HepG2 (cell line): ENCODE measurements around the gene GLCE. TPM values are rescaled to one million over a fixed set of nuclear protein-coding genes. Genes with fewer than 3 reads are reported as not detected.

Source experiments
- ATAC-seq: fragments of 200-7000 bp; cut with Tn5 transposase; 3 replicates; pipeline ENCODE4 v1.9.1; 2020; ENCODE audit warnings: mild to moderate bottlenecking, moderate library complexity
- BruUV-seq: library from RNA; stranded (reverse); fragments of 400-500 nt; replicated peaks from 2 replicates; lab custom pipeline; 2021; lab: Mats Ljungman, UMichigan
- CTCF ChIA-PET: fragments of 300-600 bp; formaldehyde crosslinking; extraction: SDS; loops from one replicate; lab custom pipeline; 2021; ENCODE audit warnings: low total read pairs, inconsistent platforms, low intra/inter-chr PET ratio; lab: Yijun Ruan, JAX
- POLR2A ChIA-PET: fragments of 350-600 bp; sonication (Branson Sonifier 250); formaldehyde crosslinking; loops from one replicate; lab custom pipeline; 2020; ENCODE audit warnings: antibody characterized with exemption, inconsistent platforms; lab: Yijun Ruan, JAX
- DNase-seq: peaks from one replicate; pipeline ENCODE4 v3.0.0-alpha.2; 2015; ENCODE audit warnings: low spot score
- FAIRE-seq: peaks from 3 replicates; lab custom pipeline; 2011; peaks lifted over from hg19 to GRCh38; lab: Jason Lieb, UNC
- H2AFZ ChIP-seq: one replicate; pipeline ENCODE4 v1.6.1; 2011; ENCODE audit warnings: low read length, inconsistent platforms
- H3K27ac ChIP-seq: fragments of 300-600 bp; 3 replicates; pipeline ENCODE4 v1.8.0; 2011; ENCODE audit warnings: mixed run types, mild to moderate bottlenecking, mixed read lengths, low read length, inconsistent platforms; ENCODE audit not compliant: insufficient read depth; ENCODE audit errors: extremely low read length
- H3K27me3 ChIP-seq, 2 experiments: fragments of 200-600 bp in 1 of 2; 2 replicates in 1 of 2; 3 replicates in 1 of 2; pipeline versions ENCODE4 v1.6.0 to v1.8.0; 2011; ENCODE audit warnings: low read length in 2 of 2, mild to moderate bottlenecking in 2 of 2, moderate library complexity in 2 of 2, inconsistent platforms in 1 of 2; ENCODE audit not compliant: insufficient read depth in 2 of 2, control insufficient read depth in 1 of 2
- H3K36me3 ChIP-seq, 2 experiments: fragments of 200-600 bp in 1 of 2; replicated peaks in 1 of 2; 2 replicates in 1 of 2; 3 replicates in 1 of 2; pipeline versions ENCODE4 v1.5.1 to v1.8.0; 2011; ENCODE audit warnings: low read length in 2 of 2, inconsistent platforms in 1 of 2; ENCODE audit not compliant: insufficient read depth in 2 of 2, control insufficient read depth in 1 of 2
- H3K4me1 ChIP-seq: 2 replicates; pipeline ENCODE4 v1.5.1; 2012; ENCODE audit warnings: low read length, inconsistent platforms; ENCODE audit not compliant: insufficient read depth
- H3K4me2 ChIP-seq: 2 replicates; pipeline ENCODE4 v1.6.0; 2011; ENCODE audit warnings: low read depth, low read length, inconsistent platforms
- H3K4me3 ChIP-seq, 3 experiments: fragments of 200-600 bp in 1 of 3; sonication (generic), shearing (Covaris generic) in 1 of 3; replicated peaks in 1 of 3; 2 replicates each; pipeline ENCODE4 v1.5.1; 2011 to 2016; ENCODE audit warnings: low read length in 3 of 3, inconsistent platforms in 2 of 3, low read depth in 2 of 3, mild to moderate bottlenecking in 2 of 3, control low read depth in 1 of 3, mixed read lengths in 1 of 3; ENCODE audit not compliant: insufficient read depth in 1 of 3
- H3K79me2 ChIP-seq: one replicate; pipeline ENCODE4 v1.6.1; 2011; ENCODE audit warnings: low read length, inconsistent platforms; ENCODE audit not compliant: insufficient read depth
- H3K9ac ChIP-seq: 2 replicates; pipeline ENCODE4 v1.6.0; 2011; ENCODE audit warnings: mild to moderate bottlenecking, low read depth, low read length, inconsistent platforms; ENCODE audit not compliant: insufficient read depth
- H3K9me3 ChIP-seq: 2 replicates; pipeline ENCODE4 v1.5.1; 2012; ENCODE audit warnings: mild to moderate bottlenecking, low read length
- H4K20me1 ChIP-seq: 2 replicates; pipeline ENCODE4 v1.6.0; 2011; ENCODE audit warnings: inconsistent platforms, mild to moderate bottlenecking, low read length, moderate library complexity; ENCODE audit not compliant: insufficient read depth
- CSRNP2 ChIP-seq: sonication (generic); formaldehyde crosslinking; conservative IDR thresholded peaks from 2 replicates; pipeline ENCODE4 v1.8.0; 2022; ENCODE audit warnings: low read depth, missing genetic modification reagents
- ERF ChIP-seq: IDR thresholded peaks from 2 replicates; pipeline ENCODE4 v1.6.1; 2018; ENCODE audit warnings: missing biosample characterization, missing genetic modification reagents
- EZH2 ChIP-seq: conservative IDR thresholded peaks from 2 replicates; pipeline ENCODE4 v1.6.1; 2012; ENCODE audit warnings: mild to moderate bottlenecking, low read depth, low read length, moderate library complexity
- IRX3 ChIP-seq: sonication (generic); formaldehyde crosslinking; IDR thresholded peaks from 2 replicates; pipeline ENCODE4 v1.8.1; 2023; ENCODE audit warnings: mild to moderate bottlenecking, low read depth, missing genetic modification reagents, borderline replicate concordance
- NFE2L1 ChIP-seq: sonication (generic); formaldehyde crosslinking; IDR thresholded peaks from 2 replicates; pipeline ENCODE4 v1.4.0; 2020; ENCODE audit warnings: missing genetic modification reagents, mild to moderate bottlenecking, borderline replicate concordance
- PHF20 ChIP-seq: sonication (generic); formaldehyde crosslinking; IDR thresholded peaks from 2 replicates; pipeline ENCODE4 v1.5.0; 2020; ENCODE audit warnings: mild to moderate bottlenecking, missing genetic modification reagents
- PREB ChIP-seq: sonication (generic); formaldehyde crosslinking; IDR thresholded peaks from 2 replicates; pipeline ENCODE4 v1.4.0; 2020; ENCODE audit warnings: missing genetic modification reagents
- SMC3 ChIP-seq: IDR thresholded peaks from 2 replicates; pipeline ENCODE4 v1.6.1; 2011; ENCODE audit warnings: low read length, improper control_type of control experiment
- ZFP36L2 ChIP-seq: sonication (generic); formaldehyde crosslinking; IDR thresholded peaks from 2 replicates; pipeline ENCODE4 v1.4.0; 2020; ENCODE audit warnings: missing genetic modification reagents
- ZNF569 ChIP-seq: sonication (generic); formaldehyde crosslinking; IDR thresholded peaks from 2 replicates; pipeline ENCODE4 v1.5.0; 2020; ENCODE audit warnings: mild to moderate bottlenecking, missing genetic modification reagents, moderate library complexity, borderline replicate concordance
- ZNF614 ChIP-seq: IDR thresholded peaks from 2 replicates; pipeline ENCODE4 v1.6.1; 2018; ENCODE audit warnings: missing biosample characterization, missing genetic modification reagents, inconsistent platforms, borderline replicate concordance
- ZNF678 ChIP-seq: sonication (generic); formaldehyde crosslinking; IDR thresholded peaks from 2 replicates; pipeline ENCODE4 v1.4.0; 2020; ENCODE audit warnings: mild to moderate bottlenecking, missing genetic modification reagents
- WGBS: methylation state at CpG from one replicate; pipeline ENCODE4 v1.1.6; 2017; ENCODE audit warnings: low lambda C conversion rate; 5-methylcytosine and 5-hydroxymethylcytosine counted together
- in situ Hi-C: cut with HindIII; loops from 2 replicates; pipeline ENCODE4 v1.10.0; 2017; ENCODE audit warnings: low pct_unique_long_range_greater_than_20kb; ENCODE audit not compliant: extremely low pct_ligation_motif_present
- intact Hi-C: fragments of 100-400 bp; cut with micrococcal nuclease; formaldehyde crosslinking; loops from one replicate; pipeline ENCODE4 v1.10.0; 2022; ENCODE audit not compliant: unreplicated experiment
- polyA plus RNA-seq, 8 experiments: library from polyadenylated mRNA; depleted of rRNA in 3 of 8; stranded (reverse) in 7 of 8; unstranded in 1 of 8; fragments of >200 nt; fragmentation: Illumina TruSeq in 4 of 8; extraction: Trizol in 4 of 8; gene quantifications; 2 replicates each; pipeline versions ENCODE4 v1.2.1 to v1.2.3, GENCODE V29; 2011 to 2016; ENCODE audit warnings: low read depth in 4 of 8, missing spikeins in 1 of 8, mixed read lengths in 1 of 8; ENCODE audit not compliant: insufficient read depth in 1 of 8
- total RNA-seq, 5 experiments: library from RNA; depleted of rRNA; stranded (reverse); fragments of >200 nt; fragmentation: Illumina TruSeq; extraction: Trizol; gene quantifications; 2 replicates each; pipeline ENCODE4 v1.2.3, GENCODE V29; 2016; ENCODE audit warnings: low read depth in 1 of 5
- TF ChIP-seq, protein P1 (sequence below): sonication (generic); formaldehyde crosslinking; IDR thresholded peaks from one replicate; pipeline ENCODE4 v1.5.1; 2020; ENCODE audit warnings: mild to moderate bottlenecking, missing genetic modification reagents; ENCODE audit errors: not compliant biosample characterization

Gene GLCE
- total and polyA plus RNA-seq, 2 of the 13 experiments (the other 11 are each of a cell fraction or from before 2014, with no cell fraction given), result 12.9 to 23.4 TPM

DNA sequence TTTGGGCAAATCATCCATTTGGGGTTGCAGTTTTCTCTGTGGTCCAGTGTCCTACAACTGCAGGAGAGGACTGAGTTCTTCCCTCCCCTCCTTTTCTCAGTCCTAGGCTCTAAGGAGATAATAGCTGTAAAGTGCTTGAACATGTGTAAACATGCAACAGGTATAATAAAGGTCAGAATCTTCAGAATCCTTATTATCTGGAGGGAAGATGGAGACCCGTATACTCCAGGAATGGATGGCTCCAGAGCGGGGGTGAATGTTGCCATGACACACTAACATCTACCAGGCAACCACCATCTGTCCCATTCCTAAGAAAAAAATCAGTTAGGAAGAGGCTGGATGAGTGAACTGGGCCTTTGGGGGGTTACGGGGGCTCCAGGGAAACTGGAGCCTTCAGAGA lies 39.7 kb upstream of the GLCE start:
- POLR2A ChIA-PET, result no interaction called here
- TF ChIP-seq CSRNP2, result no peak
- TF ChIP-seq PREB (CRISPR knock-in tag), result no peak
- no peak for TF ChIP-seq ZNF569 (CRISPR knock-in tag)
- TF ChIP-seq ERF (CRISPR knock-in tag), result no peak
- no peak for TF ChIP-seq SMC3
- no peak for TF ChIP-seq ZFP36L2 (CRISPR knock-in tag)
- TF ChIP-seq IRX3, result no peak
- TF ChIP-seq PHF20 (CRISPR knock-in tag), result no peak
- TF ChIP-seq ZNF614 (CRISPR knock-in tag), result no peak
- TF ChIP-seq EZH2, result no peak
- TF ChIP-seq, protein P1, sequence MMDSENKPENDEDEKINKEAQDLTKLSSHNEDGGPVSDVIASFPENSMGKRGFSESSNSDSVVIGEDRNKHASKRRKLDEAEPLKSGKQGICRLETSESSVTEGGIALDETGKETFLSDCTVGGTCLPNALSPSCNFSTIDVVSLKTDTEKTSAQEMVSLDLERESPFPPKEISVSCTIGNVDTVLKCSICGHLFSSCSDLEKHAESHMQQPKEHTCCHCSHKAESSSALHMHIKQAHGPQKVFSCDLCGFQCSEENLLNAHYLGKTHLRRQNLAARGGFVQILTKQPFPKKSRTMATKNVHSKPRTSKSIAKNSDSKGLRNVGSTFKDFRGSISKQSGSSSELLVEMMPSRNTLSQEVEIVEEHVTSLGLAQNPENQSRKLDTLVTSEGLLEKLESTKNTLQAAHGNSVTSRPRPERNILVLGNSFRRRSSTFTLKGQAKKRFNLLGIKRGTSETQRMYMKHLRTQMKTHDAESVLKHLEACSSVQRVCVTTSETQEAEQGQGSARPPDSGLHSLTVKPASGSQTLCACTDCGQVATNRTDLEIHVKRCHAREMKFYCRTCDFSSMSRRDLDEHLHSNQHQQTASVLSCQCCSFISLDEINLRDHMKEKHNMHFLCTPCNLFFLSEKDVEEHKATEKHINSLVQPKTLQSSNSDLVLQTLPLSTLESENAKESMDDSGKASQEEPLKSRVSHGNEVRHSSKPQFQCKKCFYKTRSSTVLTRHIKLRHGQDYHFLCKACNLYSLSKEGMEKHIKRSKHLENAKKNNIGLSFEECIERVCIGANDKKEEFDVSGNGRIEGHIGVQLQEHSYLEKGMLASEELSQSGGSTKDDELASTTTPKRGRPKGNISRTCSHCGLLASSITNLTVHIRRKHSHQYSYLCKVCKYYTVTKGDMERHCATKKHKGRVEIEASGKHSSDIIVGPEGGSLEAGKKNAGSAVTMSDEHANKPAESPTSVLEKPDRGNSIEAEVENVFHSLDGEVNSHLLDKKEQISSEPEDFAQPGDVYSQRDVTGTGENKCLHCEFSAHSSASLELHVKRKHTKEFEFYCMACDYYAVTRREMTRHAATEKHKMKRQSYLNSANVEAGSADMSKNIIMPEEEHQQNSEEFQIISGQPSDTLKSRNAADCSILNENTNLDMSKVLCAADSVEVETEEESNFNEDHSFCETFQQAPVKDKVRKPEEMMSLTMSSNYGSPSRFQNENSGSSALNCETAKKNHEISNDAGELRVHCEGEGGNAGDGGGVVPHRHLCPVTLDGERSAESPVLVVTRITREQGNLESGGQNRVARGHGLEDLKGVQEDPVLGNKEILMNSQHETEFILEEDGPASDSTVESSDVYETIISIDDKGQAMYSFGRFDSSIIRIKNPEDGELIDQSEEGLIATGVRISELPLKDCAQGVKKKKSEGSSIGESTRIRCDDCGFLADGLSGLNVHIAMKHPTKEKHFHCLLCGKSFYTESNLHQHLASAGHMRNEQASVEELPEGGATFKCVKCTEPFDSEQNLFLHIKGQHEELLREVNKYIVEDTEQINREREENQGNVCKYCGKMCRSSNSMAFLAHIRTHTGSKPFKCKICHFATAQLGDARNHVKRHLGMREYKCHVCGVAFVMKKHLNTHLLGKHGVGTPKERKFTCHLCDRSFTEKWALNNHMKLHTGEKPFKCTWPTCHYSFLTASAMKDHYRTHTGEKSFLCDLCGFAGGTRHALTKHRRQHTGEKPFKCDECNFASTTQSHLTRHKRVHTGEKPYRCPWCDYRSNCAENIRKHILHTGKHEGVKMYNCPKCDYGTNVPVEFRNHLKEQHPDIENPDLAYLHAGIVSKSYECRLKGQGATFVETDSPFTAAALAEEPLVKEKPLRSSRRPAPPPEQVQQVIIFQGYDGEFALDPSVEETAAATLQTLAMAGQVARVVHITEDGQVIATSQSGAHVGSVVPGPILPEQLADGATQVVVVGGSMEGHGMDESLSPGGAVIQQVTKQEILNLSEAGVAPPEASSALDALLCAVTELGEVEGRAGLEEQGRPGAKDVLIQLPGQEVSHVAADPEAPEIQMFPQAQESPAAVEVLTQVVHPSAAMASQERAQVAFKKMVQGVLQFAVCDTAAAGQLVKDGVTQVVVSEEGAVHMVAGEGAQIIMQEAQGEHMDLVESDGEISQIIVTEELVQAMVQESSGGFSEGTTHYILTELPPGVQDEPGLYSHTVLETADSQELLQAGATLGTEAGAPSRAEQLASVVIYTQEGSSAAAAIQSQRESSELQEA, result no peak
- TF ChIP-seq ZNF678 (CRISPR knock-in tag), result no peak
- TF ChIP-seq NFE2L1 (CRISPR knock-in tag), result no peak

More for the DNA sequence above, 39.7 kb upstream of the GLCE start:
- FAIRE-seq, result no peak
- Histone ChIP-seq H3K79me2 (no peaks in the 10 kb centered on the region), H3K36me3 (no peaks in the 10 kb centered on the region), H3K4me2 (no peak overlapping the region), H3K9ac (no peak overlapping the region), H4K20me1 (no peaks in the 10 kb centered on the region), H3K4me3 (no peak overlapping the region), H3K27ac (no peak overlapping the region), H2AFZ (no peak overlapping the region), H3K4me1 (peaks cover 7% of the 10 kb centered on the region), H3K27me3 (peaks cover 3 to 41% of the 10 kb centered on the region in 2 experiments; a peak in 3 of 5 replicates), H3K9me3 (no peaks in the 10 kb centered on the region)
- no peak for ATAC-seq
- CTCF ChIA-PET, result no interaction called here
- 45% methylated on average over 3 of the region's 3 CpGs for WGBS
- no TSS peak for BruUV-seq
- in situ Hi-C loops (no loop called here), intact Hi-C loops (no loop called here)
- no peak for DNase-seq
